GM12892 (cell line): ENCODE measurements around the gene PTPRU.

Experiments used
- POLR2A ChIP-seq: IDR thresholded peaks from 2 replicates; pipeline ENCODE4 v1.6.1; 2011; ENCODE audit warnings: low read depth, low read length, control low read depth
- POLR2AphosphoS5 ChIP-seq: IDR thresholded peaks from 2 replicates; pipeline ENCODE4 v1.6.1; 2011; ENCODE audit warnings: low read depth, low read length, control low read depth
- TAF1 ChIP-seq: IDR thresholded peaks from 2 replicates; pipeline ENCODE4 v1.6.1; 2011; ENCODE audit warnings: low read depth, mild to moderate bottlenecking, control low read depth, low read length, borderline replicate concordance

DNA sequence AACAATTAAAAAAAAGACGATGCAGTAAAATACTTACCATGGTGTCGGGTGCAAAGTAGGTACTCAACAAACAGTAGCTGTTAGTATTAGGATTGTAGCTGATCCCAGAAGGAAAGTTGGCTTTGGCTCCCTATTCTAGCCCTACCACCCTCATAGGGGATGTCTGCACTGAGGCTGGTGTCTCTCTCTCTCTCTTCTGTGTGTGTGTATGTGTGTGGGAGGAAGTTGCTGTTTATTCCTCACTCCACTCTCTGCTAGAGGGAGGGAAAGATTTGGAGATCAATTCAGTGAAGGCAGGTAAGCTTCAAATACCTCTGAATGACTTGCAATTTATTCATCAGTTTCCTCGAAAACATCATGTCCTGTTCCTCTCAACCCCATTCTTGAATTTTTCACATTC, 124.4 kb downstream of the PTPRU start:
- no peak for TF ChIP-seq TAF1
- no peak for TF ChIP-seq POLR2AphosphoS5
- no peak for TF ChIP-seq POLR2A
